ENCODE results near the gene DCP1B. TPM values are rescaled to one million over a fixed set of nuclear protein-coding genes. Genes with fewer than 3 reads are reported as not detected.
A peak's percentile ranks its signal among the peaks of the same experiment; 100 is the strongest.

Gene DCP1B
- total RNA-seq, 1 experiment from 2014 or later, result 8.3 TPM

DNA sequence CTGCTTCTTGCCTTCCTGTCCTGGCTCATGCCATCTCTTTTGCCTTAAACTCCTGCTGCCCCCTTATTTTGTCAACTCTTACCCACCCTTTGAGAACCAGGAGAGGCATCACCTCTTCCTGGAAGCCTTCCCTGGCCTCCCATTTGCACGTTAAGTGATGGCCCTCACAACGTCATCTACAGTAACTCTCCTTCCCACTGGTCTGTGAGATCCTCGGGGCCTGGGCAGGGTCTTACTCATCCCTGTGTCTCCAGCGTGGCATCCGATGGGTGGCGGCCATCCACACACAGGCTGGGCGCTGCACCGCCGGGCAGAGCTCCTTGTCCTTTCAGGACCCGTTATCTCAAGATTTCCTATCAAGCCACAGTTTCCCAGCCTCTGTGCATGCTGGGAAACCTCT lies 69.0 kb downstream of the DCP1B start:
- DNase-seq (ENCODE audit: low read depth), result no peak

GRCh38 chr12:1934831-1935230 lies 69.4 kb downstream of the DCP1B start:
- no peak for DNase-seq (ENCODE audit: low read depth)

GRCh38 chr12:1934068-1934467 lies 70.2 kb downstream of the DCP1B start:
- DNase-seq (ENCODE audit: low read depth), result no peak

DNA sequence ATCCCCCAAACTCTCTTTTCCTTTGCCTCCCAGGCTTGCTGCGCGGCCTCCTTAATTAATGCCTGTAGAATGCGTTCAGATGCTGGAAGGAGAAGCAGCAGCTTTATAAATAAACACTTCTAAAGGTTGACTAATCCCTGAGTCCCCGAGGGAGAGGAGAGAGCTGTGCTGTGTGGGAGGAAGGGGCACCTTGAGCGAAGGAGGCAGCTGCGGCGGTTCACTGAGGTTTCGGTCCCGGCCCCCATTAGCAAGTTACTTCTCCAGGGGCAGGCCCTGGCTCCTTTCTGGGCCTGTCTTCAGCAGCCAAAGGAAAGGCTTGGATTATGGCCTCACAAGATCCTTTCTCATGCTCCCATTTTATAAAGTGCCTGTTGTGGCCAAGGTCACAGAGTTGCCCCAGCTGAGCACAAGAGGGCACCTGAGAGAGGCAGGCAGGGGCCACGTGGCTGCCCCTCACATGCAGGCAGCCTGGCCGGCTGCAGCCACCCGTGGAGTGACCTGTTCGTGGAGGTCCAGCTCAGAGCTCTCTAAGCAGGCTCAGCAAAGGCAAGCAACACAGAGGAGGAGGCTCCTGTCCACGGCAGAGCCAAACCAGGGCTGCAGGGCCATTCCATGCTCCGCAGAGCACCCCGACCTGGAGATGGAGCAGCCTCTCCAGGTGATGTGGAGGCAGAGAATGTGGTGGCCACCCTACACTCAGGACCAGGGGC lies 70.8 kb downstream of the DCP1B start:
- DNase-seq (ENCODE audit: low read depth), result peak; percentile 46

DNA sequence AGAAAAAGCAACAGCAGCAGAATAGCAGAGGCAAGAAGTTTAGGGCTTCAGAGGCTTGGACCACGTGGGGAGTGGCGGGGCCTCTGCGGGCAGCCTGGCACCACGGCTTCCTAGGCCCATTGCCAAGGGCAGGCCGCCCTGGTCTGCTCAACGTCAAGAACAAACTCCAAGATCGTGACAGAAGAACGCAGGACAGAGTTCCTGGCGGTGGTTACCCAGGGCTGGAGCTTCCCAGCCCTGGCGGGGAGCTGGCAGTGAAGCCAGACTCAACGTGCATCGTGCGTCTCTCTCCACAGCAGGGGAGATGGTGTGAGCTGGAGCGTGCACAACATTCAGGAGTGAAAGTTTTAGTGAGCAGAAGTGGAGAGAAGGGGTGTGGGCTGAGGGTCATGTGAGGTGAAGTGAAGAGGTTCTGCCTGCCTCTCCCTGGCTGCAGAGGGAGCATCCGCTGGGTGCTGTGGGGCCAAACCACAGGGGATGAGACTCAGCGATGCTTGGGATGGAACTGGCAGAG lies 71.9 kb downstream of the DCP1B start:
- DNase-seq (ENCODE audit: low read depth), result peak; percentile 21

GRCh38 chr12:1931642-1932041 lies 72.6 kb downstream of the DCP1B start:
- no peak for DNase-seq (ENCODE audit: low read depth)

DNA sequence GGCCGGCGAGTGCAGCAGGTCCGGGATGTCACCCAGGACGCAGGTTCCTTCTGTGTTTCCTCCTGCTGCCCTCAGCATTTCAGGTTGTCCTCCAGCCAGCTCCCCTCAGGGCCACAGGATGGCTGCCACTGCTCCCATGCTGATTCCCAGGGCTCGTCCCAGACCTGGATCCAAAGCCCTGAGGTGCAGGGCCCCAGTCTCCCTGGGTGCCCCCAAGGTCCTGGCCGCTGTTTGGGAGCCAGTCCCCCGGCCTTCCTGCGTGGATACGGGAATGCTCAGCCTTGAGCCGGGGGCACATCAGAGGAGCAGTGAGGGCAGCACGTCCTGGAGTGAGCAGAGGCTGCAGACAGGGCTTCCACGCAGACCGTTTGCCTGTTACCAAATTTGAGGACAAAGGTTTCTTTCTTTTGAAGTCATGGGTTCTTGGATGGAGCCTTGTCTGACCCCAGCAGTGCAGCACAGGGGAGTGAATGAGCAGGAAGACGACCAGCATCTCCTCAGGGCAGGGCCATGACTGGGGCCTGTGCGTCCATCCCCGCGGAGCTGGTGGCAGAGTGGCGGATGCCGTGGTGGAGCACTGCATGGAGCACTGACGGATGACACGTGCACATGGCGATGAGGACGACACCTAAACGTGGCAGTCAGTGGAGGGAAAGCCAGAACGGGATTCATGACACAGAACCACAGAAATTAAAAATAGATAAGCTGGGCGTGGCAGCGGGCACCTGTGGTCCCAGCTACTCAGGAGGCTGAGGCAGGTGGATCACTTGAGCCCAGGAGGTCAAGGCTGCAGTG lies 73.3 kb downstream of the DCP1B start:
- no peak for DNase-seq (ENCODE audit: low read depth)

DNA sequence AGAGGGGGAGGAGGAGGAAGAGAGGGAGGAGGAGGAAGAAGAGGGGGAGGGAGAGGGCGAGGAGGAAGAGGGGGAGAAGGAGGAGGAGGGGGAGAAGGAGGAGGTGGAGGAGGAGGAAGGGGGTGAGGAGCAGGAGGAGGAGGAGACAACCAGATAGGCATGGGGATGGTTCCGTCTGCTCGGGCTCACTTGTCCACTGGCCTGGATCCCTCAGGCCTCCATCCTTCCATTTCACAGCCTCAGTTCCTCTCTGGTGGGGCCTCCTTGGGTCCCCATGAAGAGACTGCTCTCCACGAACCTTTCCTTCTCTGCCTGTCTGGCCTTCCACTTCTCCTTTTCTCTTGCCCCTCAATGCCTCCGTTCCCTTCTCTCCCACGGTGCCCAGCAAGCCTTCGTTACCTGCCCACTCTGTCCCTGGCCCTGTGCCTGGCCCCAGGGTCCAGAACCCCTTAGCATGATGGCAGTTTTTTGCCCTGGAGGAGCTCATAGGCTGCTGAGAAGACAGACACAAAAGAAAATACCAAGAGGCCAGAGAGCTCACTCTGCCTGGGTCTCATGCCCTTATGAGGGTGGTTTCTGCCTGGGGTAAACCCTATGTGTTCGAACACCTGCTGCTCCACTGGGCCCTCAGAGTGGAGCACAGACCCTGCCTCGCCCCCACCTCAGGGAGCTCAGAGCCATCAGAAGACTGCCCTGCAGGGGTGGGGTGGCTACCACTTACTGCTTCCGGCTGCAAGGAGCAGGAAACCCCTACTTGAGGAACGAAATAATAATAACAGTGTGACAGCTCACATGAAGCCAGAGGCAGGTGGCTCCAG lies 74.1 kb downstream of the DCP1B start:
- DNase-seq (ENCODE audit: low read depth), result no peak

DNA sequence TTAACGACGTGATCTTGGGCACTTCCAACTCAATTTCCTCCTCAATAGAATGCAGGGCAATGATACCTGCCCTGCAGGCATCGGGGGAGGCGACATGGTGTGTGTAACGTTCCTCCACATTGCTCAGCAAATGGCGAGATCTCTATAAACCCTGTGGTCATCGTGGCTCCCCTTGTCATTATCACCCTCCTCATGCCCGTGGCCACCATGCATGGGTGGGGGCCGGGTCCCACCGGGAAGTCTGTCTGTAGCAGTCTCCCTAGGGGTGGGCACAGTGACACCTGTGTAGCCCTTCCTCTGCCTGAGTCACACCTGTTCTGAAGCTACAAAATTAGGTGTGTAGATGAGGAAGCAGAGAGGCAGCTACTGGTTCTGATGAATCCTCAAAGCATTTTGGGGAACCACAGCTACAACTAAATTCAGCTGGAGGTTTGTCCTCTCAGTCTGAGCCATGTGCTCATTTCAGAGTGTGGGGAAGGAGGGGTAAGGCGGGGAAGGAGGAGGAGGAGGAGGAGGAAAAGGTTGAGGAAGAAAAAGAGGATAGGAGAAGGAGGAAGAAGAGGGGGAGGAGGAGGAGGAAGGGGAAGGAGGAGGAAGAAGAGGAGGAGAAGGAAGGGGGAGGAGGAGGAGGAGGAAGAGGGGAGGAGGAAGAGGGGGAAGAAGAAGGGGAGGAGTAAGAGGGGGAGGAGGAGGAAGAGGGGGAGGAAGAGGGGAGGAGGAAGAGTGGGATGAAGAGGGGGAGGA lies 74.8 kb downstream of the DCP1B start:
- DNase-seq (ENCODE audit: low read depth), result no peak

- no peak for DNase-seq (ENCODE audit: low read depth)
Measured at GRCh38 chr12:1928439-1929121, 75.7 kb downstream of the DCP1B start.

DNA sequence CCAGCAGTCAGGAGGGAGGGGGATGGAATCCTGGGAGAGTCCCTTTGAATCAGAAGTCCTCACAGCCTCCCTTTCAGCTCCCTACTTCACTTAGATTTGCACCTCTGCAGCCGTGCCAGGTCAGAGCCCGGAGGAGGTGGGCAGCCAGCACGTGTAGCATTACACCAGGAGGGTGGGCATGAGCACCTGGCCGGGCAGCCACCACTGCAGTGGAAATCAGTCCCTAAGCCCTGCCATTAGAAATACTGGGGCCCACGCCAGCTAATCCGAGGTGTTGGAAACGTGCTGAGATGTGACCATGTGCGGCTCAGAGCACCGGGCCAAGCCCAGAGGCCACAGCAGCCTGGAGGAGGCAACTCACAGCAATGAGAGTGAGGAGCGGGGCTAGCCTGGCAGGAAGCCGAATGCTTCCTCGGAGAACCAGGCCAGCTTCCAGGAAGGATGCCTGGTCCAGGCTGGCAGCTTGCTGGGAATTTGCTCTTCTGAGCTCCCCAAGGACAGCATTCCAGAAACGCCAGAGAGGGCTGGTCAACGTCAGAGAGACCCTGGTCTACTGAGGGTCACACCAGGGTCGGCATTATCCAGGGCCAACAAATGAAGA lies 76.4 kb downstream of the DCP1B start:
- no peak for DNase-seq (ENCODE audit: low read depth)

GRCh38 chr12:1927051-1927680 lies 77.1 kb downstream of the DCP1B start:
- DNase-seq (ENCODE audit: low read depth), result no peak

DNA sequence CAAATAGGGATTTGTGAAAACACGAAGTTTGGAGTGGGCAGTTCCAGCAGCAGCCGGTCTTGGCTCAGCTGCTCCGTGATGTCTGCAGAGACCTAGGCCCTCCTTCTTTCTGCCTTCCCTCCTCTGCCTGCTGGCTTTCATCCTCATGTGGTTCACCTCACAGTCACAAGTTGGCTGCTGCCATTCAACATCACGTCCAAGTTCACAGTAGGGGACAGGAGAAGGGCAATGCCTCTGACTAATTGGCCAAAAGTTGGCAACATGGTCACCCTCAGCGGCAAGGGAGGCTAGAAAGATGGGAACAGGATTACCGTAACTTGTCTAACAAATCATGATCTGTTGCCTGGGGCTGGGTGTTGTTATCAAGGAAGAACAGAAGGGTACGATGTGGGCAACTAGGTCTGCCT lies 78.0 kb downstream of the DCP1B start:
- no peak for DNase-seq (ENCODE audit: low read depth)

DNA sequence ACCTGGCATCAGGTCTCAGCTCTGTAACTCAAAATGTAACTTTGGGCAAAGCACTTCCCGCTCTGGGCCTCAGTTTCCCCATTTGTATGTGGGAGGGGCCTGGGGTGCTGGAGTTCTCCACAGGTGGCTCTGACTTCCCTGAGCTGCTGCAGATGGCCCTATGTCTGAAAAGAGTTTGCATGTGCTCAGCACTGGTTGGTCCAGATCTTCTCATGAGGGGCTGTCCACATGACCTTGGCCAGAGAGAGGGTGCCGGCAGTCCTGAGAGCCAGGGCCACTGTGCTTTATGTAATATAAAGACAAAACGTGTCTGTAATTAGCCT lies 78.6 kb downstream of the DCP1B start:
- DNase-seq (ENCODE audit: low read depth), result no peak

- no peak for DNase-seq (ENCODE audit: low read depth)
Measured at GRCh38 chr12:1924996-1925683, 79.1 kb downstream of the DCP1B start.

GRCh38 chr12:1922985-1923384 lies 81.3 kb downstream of the DCP1B start:
- no peak for DNase-seq (ENCODE audit: low read depth)

- no peak for DNase-seq (ENCODE audit: low read depth)
Measured at GRCh38 chr12:1922075-1922709, 82.1 kb downstream of the DCP1B start.

GRCh38 chr12:1920971-1921370 lies 83.3 kb downstream of the DCP1B start:
- DNase-seq (ENCODE audit: low read depth), result no peak

- DNase-seq (ENCODE audit: low read depth), result no peak
Measured at GRCh38 chr12:1920436-1920835, 83.8 kb downstream of the DCP1B start.
